A549 (cell line): Measurements from ENCODE around the gene HAUS5. TPM values are rescaled to one million over a fixed set of nuclear protein-coding genes. Genes with fewer than 3 reads are reported as not detected.
A peak's percentile ranks its signal among the peaks of the same experiment; 100 is the strongest.
"Not testable (repeated sequence)": the region's sequence is repeated elsewhere in the genome, so short reads cannot be mapped to it uniquely, and the experiment has no call there.

Experiments
- ATAC-seq, 2 experiments: fragments of 200-7000 bp in 1 of 2; fragments of >200 bp in 1 of 2; cut with Nextera tagmentation in 1 of 2; cut with Tn5 transposase in 1 of 2; 3 replicates each; pipeline versions ENCODE4 v1.8.0 to v1.9.1; 2018 to 2020; ENCODE audit warnings: mild to moderate bottlenecking in 1 of 2, moderate library complexity in 1 of 2
- CTCF ChIA-PET: fragments of 300-600 bp; sonication (Branson Sonifier 250); formaldehyde crosslinking; extraction: SDS; loops from one replicate; lab custom pipeline; 2021; ENCODE audit warnings: antibody characterized with exemption, inconsistent platforms; lab: Yijun Ruan, JAX
- POLR2A ChIA-PET: fragments of 350-600 bp; formaldehyde crosslinking; extraction: SDS; loops from one replicate; lab custom pipeline; 2021; ENCODE audit warnings: antibody characterized with exemption, inconsistent platforms; lab: Yijun Ruan, JAX
- DNase-seq, 2 experiments: peaks; one replicate each; pipeline versions ENCODE4 v3.0.0 to v3.0.0-alpha.2; 2011 to 2016; ENCODE audit warnings: low read depth in 1 of 2, low spot score in 1 of 2
- FAIRE-seq: peaks from 2 replicates; lab custom pipeline; 2011; peaks lifted over from hg19 to GRCh38; lab: Jason Lieb, UNC
- H3K27ac ChIP-seq, 2 experiments: fragments of >200 bp; sonication (Bioruptor Twin); formaldehyde crosslinking; 3 replicates each; pipeline ENCODE4 v1.5.1; 2016 to 2017
- H3K4me1 ChIP-seq: fragments of >200 bp; sonication (Bioruptor Twin); formaldehyde crosslinking; 3 replicates; pipeline ENCODE4 v1.6.1; 2016
- H3K4me2 ChIP-seq: fragments of >200 bp; sonication (Bioruptor Twin); formaldehyde crosslinking; 3 replicates; pipeline ENCODE4 v1.6.1; 2016
- H3K4me3 ChIP-seq: fragments of >200 bp; sonication (Bioruptor Twin); formaldehyde crosslinking; 3 replicates; pipeline ENCODE4 v1.5.1; 2016
- H3K9me3 ChIP-seq: fragments of >200 bp; sonication (Bioruptor Twin); formaldehyde crosslinking; 3 replicates; pipeline ENCODE4 v1.6.1; 2016
- CBX2 ChIP-seq: fragments of 200-600 bp; sonication (generic); IDR thresholded peaks from 2 replicates; pipeline ENCODE4 v1.6.1; 2016; ENCODE audit warnings: low read depth, mild to moderate bottlenecking, borderline replicate concordance
- CHD2 ChIP-seq: fragments of 150-350 bp; IDR thresholded peaks from 2 replicates; pipeline ENCODE4 v1.6.1; 2014; ENCODE audit warnings: low read length; ENCODE audit not compliant: partially characterized antibody
- EHMT2 ChIP-seq: fragments of 200-600 bp; sonication (generic); IDR thresholded peaks from 2 replicates; pipeline ENCODE4 v1.6.1; 2016; ENCODE audit warnings: antibody characterized with exemption, low read depth, mild to moderate bottlenecking, moderate library complexity
- ESRRA ChIP-seq: fragments of 150-350 bp; IDR thresholded peaks from 2 replicates; pipeline ENCODE4 v1.6.1; 2014; ENCODE audit warnings: mild to moderate bottlenecking, low read length, borderline replicate concordance
- FOXS1 ChIP-seq: fragments of 250-450 bp; sonication (Bioruptor Pico); IDR thresholded peaks from 2 replicates; pipeline ENCODE4 v1.5.0; 2020; ENCODE audit warnings: mild to moderate bottlenecking, moderate library complexity
- HES2 ChIP-seq: fragments of >200 bp; sonication (Bioruptor Twin); formaldehyde crosslinking; IDR thresholded peaks from 2 replicates; pipeline ENCODE4 v1.6.1; 2016
- HMGXB4 ChIP-seq: fragments of 250-450 bp; sonication (Bioruptor Pico); IDR thresholded peaks from 2 replicates; pipeline ENCODE4 v1.5.0; 2021; ENCODE audit warnings: mild to moderate bottlenecking, moderate library complexity, borderline replicate concordance
- HOXA7 ChIP-seq: fragments of 250-450 bp; sonication (Bioruptor Pico); IDR thresholded peaks from 2 replicates; pipeline ENCODE4 v1.5.0; 2020; ENCODE audit warnings: mild to moderate bottlenecking, moderate library complexity
- JUN ChIP-seq, 2 experiments: fragments of >200 bp; sonication (Bioruptor Twin); formaldehyde crosslinking; IDR thresholded peaks; 2 replicates in 1 of 2; 3 replicates in 1 of 2; pipeline ENCODE4 v1.6.1; 2016 to 2017
- KDM1A ChIP-seq: fragments of 200-600 bp; sonication (generic); IDR thresholded peaks from 2 replicates; pipeline ENCODE4 v1.6.1; 2016; ENCODE audit warnings: low read depth, mild to moderate bottlenecking
- PHF8 ChIP-seq: fragments of 200-600 bp; sonication (generic); IDR thresholded peaks from 2 replicates; pipeline ENCODE4 v1.6.1; 2016; ENCODE audit warnings: low read depth, mild to moderate bottlenecking, antibody characterized with exemption, moderate library complexity, borderline replicate concordance
- POLR2A ChIP-seq: IDR thresholded peaks from 2 replicates; pipeline ENCODE4 v1.6.1; 2012; ENCODE audit warnings: mild to moderate bottlenecking, low read length
- RCOR1 ChIP-seq: fragments of 150-350 bp; IDR thresholded peaks from 2 replicates; pipeline ENCODE4 v1.6.1; 2014; ENCODE audit warnings: antibody characterized with exemption, low read length, low read depth
- RNF2 ChIP-seq: fragments of 200-600 bp; sonication (generic); IDR thresholded peaks from 2 replicates; pipeline ENCODE4 v1.6.1; 2016; ENCODE audit warnings: low read depth, mild to moderate bottlenecking, antibody characterized with exemption, moderate library complexity, borderline replicate concordance
- SMC3 ChIP-seq: fragments of >200 bp; sonication (Bioruptor Twin); formaldehyde crosslinking; IDR thresholded peaks from 3 replicates; pipeline ENCODE4 v1.6.1; 2018; ENCODE audit warnings: inconsistent platforms
- SREBF2 ChIP-seq: fragments of 450-650 bp; IDR thresholded peaks from 2 replicates; pipeline ENCODE4 v1.6.1; 2014; ENCODE audit warnings: mild to moderate bottlenecking, moderate library complexity
- TFCP2L1 ChIP-seq: fragments of 250-450 bp; sonication (Bioruptor Pico); IDR thresholded peaks from 2 replicates; pipeline ENCODE4 v1.5.0; 2021; ENCODE audit warnings: mild to moderate bottlenecking
- TP53 ChIP-seq: fragments of 250-450 bp; sonication (Bioruptor Pico); IDR thresholded peaks from 2 replicates; pipeline ENCODE4 v1.5.0; 2021; ENCODE audit warnings: mild to moderate bottlenecking, moderate library complexity
- ZFP36 ChIP-seq: fragments of 450-650 bp; IDR thresholded peaks from 2 replicates; pipeline ENCODE4 v1.6.1; 2014; ENCODE audit warnings: borderline replicate concordance; ENCODE audit not compliant: partially characterized antibody
- WGBS: methylation state at CpG from one replicate; pipeline ENCODE4 v1.1.6; 2017; ENCODE audit errors: missing lambda C conversion rate; 5-methylcytosine and 5-hydroxymethylcytosine counted together
- polyA plus RNA-seq, 4 experiments: library from polyadenylated mRNA; depleted of rRNA in 3 of 4; stranded (reverse); fragments of >200 nt; fragmentation: RNase III in 1 of 4; extraction: RNeasy Plus Mini Kit Qiagen cat#74134 plus additional on column Dnase treatment in 1 of 4; gene quantifications; 2 replicates in 3 of 4; 3 replicates in 1 of 4; pipeline ENCODE4 v1.2.3, GENCODE V29; 2011 to 2017
- TF ChIP-seq, protein P1 (sequence below): fragments of 150-350 bp; IDR thresholded peaks from 2 replicates; pipeline ENCODE4 v1.6.1; 2014; ENCODE audit warnings: low read depth, mild to moderate bottlenecking, low read length
- TF ChIP-seq, protein P2 (sequence below): fragments of 450-650 bp; IDR thresholded peaks from 2 replicates; pipeline ENCODE4 v1.6.1; 2014; ENCODE audit warnings: antibody characterized with exemption
- TF ChIP-seq, protein P3 (sequence below): fragments of 250-450 bp; sonication (Bioruptor Pico); IDR thresholded peaks from 2 replicates; pipeline ENCODE4 v1.5.0; 2020; ENCODE audit warnings: low read depth, mild to moderate bottlenecking, moderate library complexity

The HAUS5 gene
- polyA plus RNA-seq, 2 of the 4 experiments (the other 2 are of a cell fraction) = 7.3 to 16.1 TPM

DNA sequence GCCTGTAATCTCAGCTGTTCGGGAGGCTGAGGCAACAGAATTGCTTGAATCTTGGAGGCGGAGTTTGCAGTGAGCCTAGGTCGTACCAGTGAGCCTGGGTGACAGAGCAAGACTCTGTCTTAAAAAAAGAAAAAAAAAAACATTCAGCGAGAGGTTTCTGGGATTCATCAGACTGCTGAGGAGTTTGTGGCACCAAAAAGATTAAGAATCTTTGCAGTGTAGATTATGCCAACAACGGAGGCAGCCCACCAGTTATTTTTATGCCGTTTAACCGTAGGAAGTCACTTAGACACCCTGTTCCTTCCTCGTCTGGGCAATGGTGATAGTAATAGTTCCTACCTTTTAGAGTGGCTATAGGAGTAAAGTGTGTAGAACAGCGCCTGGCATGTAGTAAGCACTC lies 38.0 kb downstream of the HAUS5 start:
- H3K9me3 ChIP-seq = no peaks in the 10 kb centered on the region
- H3K4me1 ChIP-seq = peaks cover 10% of the 10 kb centered on the region
- no peak overlapping the region for H3K4me2 ChIP-seq
- FAIRE-seq (peak; percentile 51), ATAC-seq (no peak), DNase-seq (no peak)
- WGBS = 93% methylated on average over 9 of the region's 9 CpGs
- ChIA-PET POLR2A (no interaction called here), CTCF (interaction anchor here (1.0 to 5.8 kb wide), 3 partner anchors 10 to 51 kb away, joined by 3 to 49 read pairs (median 4); no protein-coding TSS in a partner anchor)
- H3K4me3 ChIP-seq = no peak overlapping the region
- TF ChIP-seq JUN (IDR thresholded peaks at IDR 0.05) = 0 out of 5 replicates have a peak, but pooled peaks of 1 of the 2 experiments have one; percentile 5
- TF ChIP-seq HES2 = no peak
- TF ChIP-seq, all 56 proteins: peak for 1
- H3K27ac ChIP-seq = no peak overlapping the region

DNA sequence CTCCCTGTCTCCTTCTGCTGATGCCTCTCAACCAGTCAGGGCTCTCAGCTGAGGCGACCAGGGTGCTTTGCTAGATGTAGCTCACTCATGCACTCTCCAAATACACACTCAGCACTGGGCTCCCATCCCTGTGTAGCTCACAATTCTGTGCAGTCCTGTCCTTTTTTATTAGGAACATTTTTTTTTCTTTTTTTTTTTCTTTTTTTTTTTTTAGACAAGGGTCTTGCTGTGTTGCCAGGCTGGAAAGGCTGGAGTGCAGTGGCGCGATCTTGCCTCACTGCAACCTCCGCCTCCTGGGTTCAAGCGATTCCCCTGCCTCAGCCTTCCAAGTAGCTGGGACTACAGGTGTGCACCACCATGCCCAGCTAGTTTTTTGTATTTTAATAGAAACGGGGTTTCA lies 42.3 kb downstream of the HAUS5 start:
- H3K9me3 ChIP-seq, DNase-seq, FAIRE-seq, H3K4me1 ChIP-seq, H3K27ac ChIP-seq, ATAC-seq, H3K4me2 ChIP-seq, H3K4me3 ChIP-seq: not testable (repeated sequence)
- 92% methylated on average over 6 of the region's 6 CpGs for WGBS
- ChIA-PET CTCF (interaction anchor here (0.6 to 3.5 kb wide), 9 partner anchors 13 to 323 kb away, joined by 3 to 16 read pairs (median 4); no protein-coding TSS in a partner anchor), POLR2A (interaction anchor here (0.6 to 1.6 kb wide), 5 partner anchors 10 to 179 kb away, joined by 3 to 4 read pairs (median 3); no protein-coding TSS in a partner anchor)

- POLR2A ChIA-PET = interaction anchor here (0.6 to 1.6 kb wide), 4 partner anchors 12 to 178 kb away, joined by 3 to 4 read pairs (median 4); no protein-coding TSS in a partner anchor
- peak; percentile 43 for FAIRE-seq
These were observed 43.1 kb downstream of the HAUS5 start for GRCh38 chr19:35655600-35655999.

DNA sequence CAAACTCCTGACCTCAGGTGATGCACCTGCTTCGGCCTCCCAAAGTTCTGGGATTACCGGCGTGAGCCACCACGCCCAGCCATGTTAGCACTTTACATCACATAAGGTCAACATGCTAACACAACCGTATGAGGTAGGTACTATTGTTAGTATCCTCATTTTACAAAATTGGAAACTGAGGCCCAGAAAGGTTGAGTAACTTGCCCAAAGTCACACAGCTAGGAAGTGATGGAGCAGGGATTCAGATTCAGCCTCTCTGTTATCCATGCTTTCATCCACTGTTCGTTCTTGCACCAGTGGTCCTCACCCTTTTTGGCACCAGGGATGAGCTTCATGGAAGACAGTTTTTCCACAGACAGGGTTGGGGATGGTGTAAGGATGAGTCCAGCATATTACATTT lies 44.2 kb downstream of the HAUS5 start:
- no peak overlapping the region for H3K4me3 ChIP-seq
- no peaks in the 10 kb centered on the region for H3K9me3 ChIP-seq
- TF ChIP-seq ESRRA (no peak), HMGXB4 (no peak), HOXA7 (no peak), SMC3 (no peak), EHMT2 (no peak)
- TF ChIP-seq, protein P1, sequence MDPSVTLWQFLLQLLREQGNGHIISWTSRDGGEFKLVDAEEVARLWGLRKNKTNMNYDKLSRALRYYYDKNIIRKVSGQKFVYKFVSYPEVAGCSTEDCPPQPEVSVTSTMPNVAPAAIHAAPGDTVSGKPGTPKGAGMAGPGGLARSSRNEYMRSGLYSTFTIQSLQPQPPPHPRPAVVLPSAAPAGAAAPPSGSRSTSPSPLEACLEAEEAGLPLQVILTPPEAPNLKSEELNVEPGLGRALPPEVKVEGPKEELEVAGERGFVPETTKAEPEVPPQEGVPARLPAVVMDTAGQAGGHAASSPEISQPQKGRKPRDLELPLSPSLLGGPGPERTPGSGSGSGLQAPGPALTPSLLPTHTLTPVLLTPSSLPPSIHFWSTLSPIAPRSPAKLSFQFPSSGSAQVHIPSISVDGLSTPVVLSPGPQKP = no peak
- no peaks in the 10 kb centered on the region for H3K4me1 ChIP-seq
- ChIA-PET CTCF (interaction anchor here (1.2 to 3.5 kb wide), 12 partner anchors 10 to 303 kb away, joined by 3 to 14 read pairs (median 6); partner anchors contain the start of gene UPK1A), POLR2A (interaction anchor here (1.1 to 3.0 kb wide), 2 partner anchors 8 to 13 kb away, joined by 3 to 15 read pairs; partner anchors contain the start of gene COX6B1)
- ATAC-seq (no peak), DNase-seq (no peak), FAIRE-seq (no peak)
- no peak overlapping the region for H3K27ac ChIP-seq
- WGBS = 96% methylated on average over 6 of the region's 6 CpGs
- H3K4me2 ChIP-seq = no peak overlapping the region

More at GRCh38 chr19:35655600-35655999, 43.1 kb downstream of the HAUS5 start:
- no peak overlapping the region for H3K4me2 ChIP-seq
- no peaks in the 10 kb centered on the region for H3K9me3 ChIP-seq
- H3K4me1 ChIP-seq = no peaks in the 10 kb centered on the region
- H3K27ac ChIP-seq = no peak overlapping the region
- ATAC-seq (no peak), DNase-seq (no peak)
- 89% methylated on average over 4 of the region's 4 CpGs for WGBS
- no peak overlapping the region for H3K4me3 ChIP-seq
- CTCF ChIA-PET = interaction anchor here (0.6 to 3.5 kb wide), 12 partner anchors 10 to 107 kb away, joined by 3 to 16 read pairs (median 4); partner anchors contain the start of gene UPK1A
- no peak for TF ChIP-seq SREBF2
- no peak for TF ChIP-seq POLR2A
- TF ChIP-seq, protein P2, sequence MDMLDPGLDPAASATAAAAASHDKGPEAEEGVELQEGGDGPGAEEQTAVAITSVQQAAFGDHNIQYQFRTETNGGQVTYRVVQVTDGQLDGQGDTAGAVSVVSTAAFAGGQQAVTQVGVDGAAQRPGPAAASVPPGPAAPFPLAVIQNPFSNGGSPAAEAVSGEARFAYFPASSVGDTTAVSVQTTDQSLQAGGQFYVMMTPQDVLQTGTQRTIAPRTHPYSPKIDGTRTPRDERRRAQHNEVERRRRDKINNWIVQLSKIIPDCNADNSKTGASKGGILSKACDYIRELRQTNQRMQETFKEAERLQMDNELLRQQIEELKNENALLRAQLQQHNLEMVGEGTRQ = no peak
- TF ChIP-seq, protein P3, sequence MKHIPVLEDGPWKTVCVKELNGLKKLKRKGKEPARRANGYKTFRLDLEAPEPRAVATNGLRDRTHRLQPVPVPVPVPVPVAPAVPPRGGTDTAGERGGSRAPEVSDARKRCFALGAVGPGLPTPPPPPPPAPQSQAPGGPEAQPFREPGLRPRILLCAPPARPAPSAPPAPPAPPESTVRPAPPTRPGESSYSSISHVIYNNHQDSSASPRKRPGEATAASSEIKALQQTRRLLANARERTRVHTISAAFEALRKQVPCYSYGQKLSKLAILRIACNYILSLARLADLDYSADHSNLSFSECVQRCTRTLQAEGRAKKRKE = no peak
- TF ChIP-seq TP53 (CRISPR knock-in tag) = no peak
- no peak for TF ChIP-seq TFCP2L1 (CRISPR knock-in tag)
- no peak for TF ChIP-seq CHD2
- TF ChIP-seq ZFP36 = no peak
- no peak for TF ChIP-seq SMC3
- no peak for TF ChIP-seq JUN (IDR thresholded peaks at IDR 0.05)
- no peak for TF ChIP-seq HES2
- TF ChIP-seq FOXS1 (CRISPR knock-in tag) = no peak
- TF ChIP-seq CBX2 = no peak
- TF ChIP-seq RNF2 = no peak
- no peak for TF ChIP-seq PHF8
- no peak for TF ChIP-seq KDM1A
- TF ChIP-seq RCOR1 = no peak
